BE2C (cell line): ENCODE measurements around the gene IRAK3.

Source experiments
- DNase-seq: peaks from one replicate; pipeline ENCODE4 v3.0.0-alpha.2; 2020
- H3K27me3 ChIP-seq: fragments of 250-450 bp; sonication (Bioruptor Pico); 2 replicates; pipeline ENCODE4 v1.5.1; 2020; ENCODE audit warnings: mild to moderate bottlenecking
- H3K36me3 ChIP-seq: fragments of 250-450 bp; sonication (Bioruptor Pico); 2 replicates; pipeline ENCODE4 v1.5.1; 2020; ENCODE audit warnings: mild to moderate bottlenecking
- H3K4me1 ChIP-seq: fragments of 250-450 bp; sonication (Bioruptor Pico); 2 replicates; pipeline ENCODE4 v1.5.1; 2020
- H3K4me3 ChIP-seq: 2 replicates; pipeline ENCODE4 v1.5.1; 2011; ENCODE audit warnings: low read depth, low read length
- H3K9me3 ChIP-seq: fragments of 250-450 bp; sonication (Bioruptor Pico); 2 replicates; pipeline ENCODE4 v1.5.1; 2020
- TF ChIP-seq, protein P1 (sequence below): IDR thresholded peaks from 2 replicates; pipeline ENCODE4 v1.5.1; 2012; ENCODE audit warnings: mild to moderate bottlenecking, low read depth, low read length

Gene IRAK3

GRCh38 chr12:66189889-66190288, 875 bp downstream of the IRAK3 start:
- H3K4me3 ChIP-seq = no peak overlapping the region
- no peaks in the 10 kb centered on the region for H3K4me1 ChIP-seq
- DNase-seq = no peak
- TF ChIP-seq, protein P1, sequence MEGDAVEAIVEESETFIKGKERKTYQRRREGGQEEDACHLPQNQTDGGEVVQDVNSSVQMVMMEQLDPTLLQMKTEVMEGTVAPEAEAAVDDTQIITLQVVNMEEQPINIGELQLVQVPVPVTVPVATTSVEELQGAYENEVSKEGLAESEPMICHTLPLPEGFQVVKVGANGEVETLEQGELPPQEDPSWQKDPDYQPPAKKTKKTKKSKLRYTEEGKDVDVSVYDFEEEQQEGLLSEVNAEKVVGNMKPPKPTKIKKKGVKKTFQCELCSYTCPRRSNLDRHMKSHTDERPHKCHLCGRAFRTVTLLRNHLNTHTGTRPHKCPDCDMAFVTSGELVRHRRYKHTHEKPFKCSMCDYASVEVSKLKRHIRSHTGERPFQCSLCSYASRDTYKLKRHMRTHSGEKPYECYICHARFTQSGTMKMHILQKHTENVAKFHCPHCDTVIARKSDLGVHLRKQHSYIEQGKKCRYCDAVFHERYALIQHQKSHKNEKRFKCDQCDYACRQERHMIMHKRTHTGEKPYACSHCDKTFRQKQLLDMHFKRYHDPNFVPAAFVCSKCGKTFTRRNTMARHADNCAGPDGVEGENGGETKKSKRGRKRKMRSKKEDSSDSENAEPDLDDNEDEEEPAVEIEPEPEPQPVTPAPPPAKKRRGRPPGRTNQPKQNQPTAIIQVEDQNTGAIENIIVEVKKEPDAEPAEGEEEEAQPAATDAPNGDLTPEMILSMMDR = no peak
- peaks cover 67% of the 10 kb centered on the region for H3K27me3 ChIP-seq
- H3K9me3 ChIP-seq = no peaks in the 10 kb centered on the region; the same call in 1 of the 2 replicates
- H3K36me3 ChIP-seq = no peaks in the 10 kb centered on the region

- no peak overlapping the region for H3K4me3 ChIP-seq
- H3K9me3 ChIP-seq = no peaks in the 10 kb centered on the region; the same call in 1 of the 2 replicates
- peaks cover 67% of the 10 kb centered on the region for H3K27me3 ChIP-seq
- no peak for DNase-seq
- TF ChIP-seq, protein P1 = no peak
- H3K4me1 ChIP-seq = no peaks in the 10 kb centered on the region
- no peaks in the 10 kb centered on the region for H3K36me3 ChIP-seq
Observed at GRCh38 chr12:66190519-66191370, 1.7 kb downstream of the IRAK3 start.

- Histone ChIP-seq H3K27me3 (peaks cover 72% of the 10 kb centered on the region), H3K36me3 (no peaks in the 10 kb centered on the region), H3K4me1 (no peaks in the 10 kb centered on the region), H3K9me3 (no peaks in the 10 kb centered on the region; the same call in 1 of the 2 replicates), H3K4me3 (no peak overlapping the region)
- TF ChIP-seq, protein P1 = no peak
- DNase-seq = no peak
Observed at GRCh38 chr12:66191547-66192126, 2.6 kb downstream of the IRAK3 start.

DNA sequence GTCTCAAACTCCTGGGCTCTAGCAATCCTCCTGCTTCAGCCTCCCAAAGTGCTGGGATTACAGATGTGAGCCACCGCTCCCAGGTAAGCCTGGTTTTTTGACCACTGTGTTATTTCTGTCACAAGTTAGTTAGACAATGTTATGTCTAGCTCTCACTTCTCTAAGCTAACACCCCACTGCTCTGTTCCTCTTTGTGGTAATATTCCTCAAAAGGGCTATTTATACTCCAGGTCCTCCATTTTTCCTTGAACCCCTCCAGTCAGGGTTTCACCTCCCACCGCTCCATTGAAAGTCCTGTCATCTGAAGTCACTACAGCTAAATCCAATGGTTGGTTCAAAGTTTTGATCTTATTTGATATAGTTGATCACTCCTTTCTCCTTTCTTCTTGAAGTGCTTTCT, 5.1 kb downstream of the IRAK3 start:
- TF ChIP-seq, protein P1 = no peak
- no peak overlapping the region for H3K4me3 ChIP-seq
- no peaks in the 10 kb centered on the region for H3K9me3 ChIP-seq
- no peaks in the 10 kb centered on the region for H3K36me3 ChIP-seq
- H3K4me1 ChIP-seq = no peaks in the 10 kb centered on the region
- peaks cover 63% of the 10 kb centered on the region for H3K27me3 ChIP-seq
- no peak for DNase-seq

GRCh38 chr12:66195242-66195641, 6.2 kb downstream of the IRAK3 start:
- Histone ChIP-seq H3K4me3 (no peak overlapping the region), H3K27me3 (peaks cover 51% of the 10 kb centered on the region), H3K4me1 (no peaks in the 10 kb centered on the region), H3K36me3 (no peaks in the 10 kb centered on the region), H3K9me3 (no peaks in the 10 kb centered on the region)
- TF ChIP-seq, protein P1 = no peak
- no peak for DNase-seq

DNA sequence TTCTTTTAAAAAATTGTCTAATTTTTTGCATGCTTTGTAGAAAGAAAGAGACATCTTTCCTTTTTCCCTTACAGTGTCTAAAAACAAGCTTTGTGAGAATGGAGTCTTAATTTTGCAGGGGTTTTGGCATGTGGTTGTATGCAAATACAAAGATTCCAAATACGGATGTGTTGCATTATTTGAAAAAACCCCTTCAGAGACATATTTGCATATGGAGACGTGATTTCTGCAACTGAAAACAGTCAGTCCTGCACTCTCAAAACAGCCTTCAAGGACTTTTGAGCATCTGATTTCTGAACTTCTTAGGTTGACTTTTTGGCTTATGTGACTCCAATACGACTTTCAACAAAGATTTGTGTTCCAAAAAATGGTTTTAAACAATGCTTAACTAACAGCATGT, 7.8 kb downstream of the IRAK3 start:
- DNase-seq = no peak
- H3K9me3 ChIP-seq = no peaks in the 10 kb centered on the region
- H3K27me3 ChIP-seq = peaks cover 38% of the 10 kb centered on the region
- no peak overlapping the region for H3K4me3 ChIP-seq
- TF ChIP-seq, protein P1 = no peak
- no peaks in the 10 kb centered on the region for H3K36me3 ChIP-seq
- no peaks in the 10 kb centered on the region for H3K4me1 ChIP-seq
